HG02588 (cell line): Measurements from ENCODE around the gene ANKRD62.
"Not testable (repeated sequence)": the region's sequence is repeated elsewhere in the genome, so short reads cannot be mapped to it uniquely, and the experiment has no call there.

ENCODE experiments used
- ATAC-seq: cut with Tn5 transposase; IDR thresholded peaks from one replicate; pipeline ENCODE4 v1.9.1; 2021; ENCODE audit warnings: mild to moderate bottlenecking, moderate library complexity; ENCODE audit not compliant: unreplicated experiment

ANKRD62 gene

DNA sequence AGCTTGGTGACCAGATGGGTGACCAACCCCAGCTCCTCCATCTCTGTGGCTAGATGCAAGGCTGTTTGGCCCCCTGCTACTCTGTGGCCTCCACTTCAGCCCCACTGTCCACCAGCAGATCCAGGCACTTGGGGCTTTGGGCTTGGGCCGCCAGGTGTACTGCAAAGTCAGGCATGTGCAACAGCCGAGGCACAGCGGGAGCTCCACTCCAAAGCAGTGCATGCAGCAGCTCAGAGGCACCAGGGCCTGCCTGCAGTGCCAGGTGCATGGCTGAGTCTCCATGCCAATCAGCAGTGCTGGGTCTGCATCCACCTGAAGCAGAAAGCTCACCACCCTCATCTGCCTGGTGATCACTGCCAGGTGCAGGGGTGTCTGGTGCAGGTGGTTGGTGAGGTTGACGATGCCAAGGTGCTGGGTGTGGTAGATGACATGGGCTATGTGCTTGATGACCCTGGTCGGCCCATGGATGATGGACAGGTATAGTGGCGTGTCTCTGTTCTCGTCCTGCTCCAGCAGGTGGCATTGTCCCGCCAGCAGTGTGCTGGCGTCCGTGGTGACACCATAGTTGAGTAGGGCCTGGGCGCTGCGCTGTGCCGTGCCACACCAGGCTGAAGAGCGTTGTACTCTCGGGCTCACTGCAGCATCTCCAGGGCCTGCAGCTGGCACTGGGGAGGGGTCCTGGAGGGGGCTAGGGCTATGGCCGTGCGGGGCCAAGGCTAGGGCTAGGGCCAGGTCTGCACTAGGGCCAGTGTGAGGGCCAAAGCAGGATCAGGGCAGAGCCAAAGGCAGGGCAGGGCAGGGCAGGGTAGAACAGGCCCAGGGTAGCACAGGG, 1.0 kb upstream of the ANKRD62 start:
- no peak for ATAC-seq

DNA sequence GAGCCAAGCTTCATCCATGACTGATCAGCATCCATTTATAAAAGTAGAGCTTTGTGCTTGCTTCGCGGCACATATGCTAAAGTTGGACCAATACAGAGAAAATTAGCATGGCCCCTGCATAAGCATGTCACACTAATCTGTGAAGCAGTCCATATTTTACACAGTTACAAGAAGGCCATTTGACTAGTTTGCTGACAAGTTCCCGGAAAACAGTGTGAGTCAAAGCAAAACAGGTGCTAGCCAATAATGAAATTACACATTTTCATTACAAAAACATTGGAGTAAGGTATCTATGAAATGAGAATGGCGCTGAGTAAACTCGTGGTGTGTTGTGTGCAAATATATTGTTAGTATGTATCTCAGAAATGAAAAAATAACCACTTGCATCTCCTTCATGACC, 4.7 kb downstream of the ANKRD62 start:
- no peak for ATAC-seq

DNA sequence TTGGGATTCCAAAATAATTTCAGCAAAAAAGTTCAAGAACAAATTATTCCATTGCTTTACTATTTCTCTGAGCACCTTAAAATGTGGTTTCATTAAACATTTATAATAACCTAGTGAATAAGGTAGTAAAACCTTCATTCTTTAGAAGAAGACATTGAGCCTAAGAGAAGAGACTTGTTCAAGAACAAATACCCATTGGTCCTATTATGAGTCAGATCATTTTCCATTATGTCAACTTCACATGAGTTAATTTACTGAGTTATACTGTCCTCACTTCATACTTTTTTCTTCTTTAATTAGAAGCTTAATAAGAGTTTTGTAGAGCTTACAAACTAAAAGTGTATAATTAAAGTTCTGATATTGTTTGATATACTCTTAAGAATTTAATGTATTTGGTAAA, 5.5 kb downstream of the ANKRD62 start:
- no peak for ATAC-seq

DNA sequence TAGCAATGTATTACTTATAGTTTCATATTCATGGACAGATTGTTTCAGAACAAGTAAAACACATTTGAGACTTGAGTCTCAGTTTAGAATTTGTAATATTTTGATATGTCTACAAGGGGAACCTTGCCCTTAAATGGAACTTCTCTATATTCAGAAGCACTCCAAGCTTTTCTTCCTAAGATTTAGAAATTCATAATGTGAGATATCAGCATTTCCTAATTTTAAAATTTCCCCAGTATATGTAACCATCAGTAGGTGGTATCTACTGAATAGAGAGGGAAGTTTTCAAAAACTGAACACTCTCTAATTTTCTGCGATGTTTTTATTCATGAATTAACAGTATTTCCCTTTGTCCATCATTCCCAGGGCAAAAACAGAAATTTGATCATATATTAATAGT, 7.6 kb downstream of the ANKRD62 start:
- no peak for ATAC-seq

DNA sequence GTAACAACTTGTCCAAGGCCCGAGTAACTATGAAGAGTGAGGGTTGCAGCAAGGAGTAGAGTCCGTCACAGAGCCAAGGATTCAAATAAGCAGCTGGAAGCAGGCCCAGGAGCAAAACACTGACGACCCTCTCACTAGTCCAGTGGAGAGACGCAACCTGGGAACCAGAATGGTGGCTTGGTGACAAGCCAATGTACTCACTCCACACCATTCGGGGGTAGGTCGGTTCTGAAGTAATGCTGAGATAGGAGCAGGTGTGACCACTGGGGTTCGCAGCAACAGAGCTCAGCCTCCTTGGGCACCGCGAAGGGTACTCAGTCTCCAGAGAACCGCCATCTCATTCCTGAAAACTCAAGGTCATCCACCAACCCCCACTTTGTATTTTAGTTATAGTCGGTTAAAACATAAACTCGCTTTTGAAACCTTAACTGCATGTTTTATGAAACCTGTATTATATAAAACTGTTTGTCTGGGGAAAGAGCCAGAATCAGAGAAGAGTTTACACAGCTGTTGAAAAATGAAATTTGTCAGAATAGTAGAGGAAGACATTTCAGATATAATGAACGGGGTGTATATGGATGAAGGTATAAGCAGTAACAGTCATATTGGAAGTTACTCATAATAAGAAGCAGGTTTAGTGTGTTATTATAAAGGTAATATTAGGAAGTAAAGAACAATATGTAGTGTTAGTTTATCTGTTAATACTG, 8.6 kb downstream of the ANKRD62 start:
- no peak for ATAC-seq

DNA sequence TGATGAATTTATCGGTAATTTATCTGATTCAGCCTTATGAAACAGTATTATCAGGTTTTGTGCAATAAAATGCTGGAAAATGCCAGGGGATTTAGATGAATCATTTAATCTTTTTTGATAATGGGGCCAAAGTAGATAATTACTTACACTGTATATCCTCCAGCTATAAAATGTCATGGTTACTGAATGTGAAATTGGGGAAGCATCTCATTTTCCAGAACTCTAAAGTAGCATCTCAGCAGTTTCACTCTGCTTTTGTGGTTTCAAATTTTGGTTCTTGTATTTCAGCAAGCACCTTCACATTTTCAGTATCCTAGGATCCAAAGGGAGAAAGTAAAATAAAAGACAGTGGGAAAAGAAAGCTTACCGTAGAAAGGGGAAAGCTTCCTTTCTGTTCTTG, 12.8 kb downstream of the ANKRD62 start:
- ATAC-seq = no peak

DNA sequence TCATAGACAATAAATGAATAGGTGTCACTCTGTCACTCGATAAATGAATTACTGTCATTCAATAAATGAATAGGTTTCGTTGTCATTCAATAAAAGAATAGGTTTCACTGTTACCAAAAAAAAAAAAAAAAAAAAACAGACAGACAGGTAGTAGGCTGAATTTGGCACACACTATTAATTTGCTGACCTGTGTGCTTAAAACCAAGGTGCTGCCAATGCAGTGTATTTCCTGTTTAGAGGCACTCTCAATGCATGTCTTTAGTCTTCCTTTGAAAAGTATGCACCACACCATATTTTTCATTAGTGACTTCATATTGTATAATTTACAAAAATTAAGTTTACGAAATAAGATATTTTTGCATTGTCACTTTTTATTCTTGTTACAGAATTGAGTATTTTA, 16.2 kb downstream of the ANKRD62 start:
- no peak for ATAC-seq

DNA sequence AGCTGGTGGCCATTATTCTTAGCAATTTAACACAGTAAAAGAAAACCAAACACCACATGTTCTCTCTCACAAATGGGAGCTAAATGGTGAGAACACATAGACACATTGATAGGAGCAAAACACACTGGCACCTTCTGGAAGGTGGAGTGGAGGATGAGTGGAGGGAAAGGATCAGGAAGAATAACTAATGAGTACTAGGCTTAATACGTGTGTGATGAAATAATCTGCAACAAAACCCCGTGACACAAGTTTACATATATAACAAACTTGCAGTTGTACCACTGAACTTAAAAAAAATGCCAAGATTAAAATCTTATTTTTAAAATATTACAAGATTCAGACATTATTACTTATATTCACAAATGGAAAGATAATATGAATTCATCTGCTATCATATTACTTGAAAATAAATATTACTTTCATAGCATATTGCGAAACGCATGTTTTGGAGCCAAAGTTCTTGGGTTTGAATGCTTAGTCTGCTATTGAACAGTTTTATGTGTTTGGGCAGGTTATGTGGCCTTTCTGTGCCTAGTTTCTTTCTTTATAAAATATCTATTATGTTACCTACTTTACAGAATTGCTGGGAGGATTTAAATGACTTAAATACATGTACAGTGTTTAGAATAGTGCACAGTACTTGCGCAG, 20.5 kb downstream of the ANKRD62 start:
- ATAC-seq = no peak

DNA sequence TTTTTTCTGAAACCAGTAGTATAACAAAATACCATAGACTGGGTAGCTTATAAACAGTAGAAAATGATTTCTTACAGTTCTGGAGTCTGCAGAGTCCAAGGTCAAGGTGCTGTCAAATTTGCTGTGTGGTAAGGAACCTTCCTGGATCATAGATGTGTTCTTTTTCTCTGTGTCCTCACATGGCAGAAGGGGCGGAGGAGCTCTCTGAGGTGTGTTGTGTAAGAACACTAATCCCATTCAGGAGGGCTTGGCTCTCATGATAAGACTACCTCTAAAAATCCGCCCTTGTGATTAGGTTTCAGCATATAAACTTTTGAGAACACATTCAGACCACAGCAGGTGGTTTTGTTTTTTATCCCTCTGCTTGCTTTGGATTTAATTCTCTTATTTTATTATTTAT, 25.7 kb downstream of the ANKRD62 start:
- no peak for ATAC-seq

DNA sequence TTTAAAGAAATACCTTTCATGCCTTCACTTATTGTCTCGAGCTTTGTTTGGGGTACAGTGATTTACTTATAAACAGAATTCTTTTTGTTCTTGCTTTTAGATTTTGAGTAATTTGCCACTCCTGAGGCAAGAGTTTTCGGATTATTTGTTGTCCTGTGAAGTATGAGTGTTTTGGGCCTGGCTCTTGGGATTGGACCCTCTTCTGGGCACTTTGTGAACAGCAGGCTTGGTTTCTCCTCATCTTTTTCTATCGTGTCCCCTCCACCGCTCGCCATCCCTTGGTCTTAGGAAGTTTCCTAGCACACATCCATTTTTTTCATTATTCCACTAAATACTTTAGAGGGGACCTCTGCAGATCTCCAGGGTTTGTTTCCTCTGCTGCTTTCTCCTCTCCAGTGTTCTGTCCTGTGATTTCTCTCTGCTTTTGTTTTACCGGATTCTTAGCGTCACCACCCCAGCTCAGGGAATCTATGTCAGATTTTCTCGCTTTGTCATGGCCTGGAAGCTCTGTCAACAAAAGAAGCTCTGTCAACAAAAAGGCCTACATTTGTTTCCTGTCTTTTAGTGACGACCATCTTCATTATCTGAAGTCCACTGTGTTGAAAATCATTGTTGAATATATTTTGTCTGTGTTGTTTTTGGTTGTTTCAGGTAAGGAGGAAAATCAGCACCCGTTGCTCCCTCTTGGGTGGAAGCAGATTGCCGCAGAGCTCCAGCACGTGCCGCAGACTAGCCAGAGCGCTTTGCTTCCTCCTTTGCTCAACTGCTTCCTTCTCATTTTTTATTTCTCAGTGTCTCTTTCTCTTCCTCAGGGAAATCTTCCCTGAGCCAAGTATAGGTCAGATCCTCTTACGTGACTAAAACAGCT, 27.8 kb downstream of the ANKRD62 start:
- ATAC-seq = no peak

DNA sequence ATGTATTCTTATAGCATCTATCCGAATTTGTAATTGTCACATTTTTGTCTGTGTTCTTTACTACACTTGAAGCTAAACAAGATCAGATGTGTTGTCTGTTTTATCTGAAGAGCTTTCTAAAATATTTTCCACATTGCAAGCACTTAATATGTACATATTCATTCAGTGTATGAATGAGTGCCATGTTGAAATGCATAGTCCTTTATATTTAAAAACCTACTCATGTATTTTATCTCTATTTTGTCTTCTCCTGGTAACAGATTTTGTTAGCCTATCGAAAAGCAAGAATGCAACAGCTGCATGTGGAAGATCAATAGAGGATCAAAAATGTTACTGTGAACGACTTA, 28.4 kb downstream of the ANKRD62 start:
- ATAC-seq = not testable (repeated sequence)

DNA sequence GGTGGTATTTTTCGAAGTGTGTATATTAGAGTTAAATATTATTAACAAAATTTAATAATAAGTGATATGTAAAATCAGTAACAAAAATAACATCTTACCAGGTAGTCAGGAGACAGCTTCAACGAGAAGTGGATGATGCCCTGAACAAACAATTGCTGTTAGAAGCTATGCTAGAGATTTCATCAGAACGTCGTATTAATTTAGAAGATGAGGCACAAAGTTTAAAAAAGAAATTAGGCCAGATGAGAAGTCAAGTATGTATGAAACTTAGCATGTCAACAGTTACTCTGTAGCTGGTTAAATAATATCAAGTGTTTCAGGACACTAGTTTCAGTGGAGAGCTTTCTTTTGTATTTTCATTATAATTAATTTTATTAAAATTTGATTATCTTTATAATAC, 34.0 kb downstream of the ANKRD62 start:
- ATAC-seq = not testable (repeated sequence)

DNA sequence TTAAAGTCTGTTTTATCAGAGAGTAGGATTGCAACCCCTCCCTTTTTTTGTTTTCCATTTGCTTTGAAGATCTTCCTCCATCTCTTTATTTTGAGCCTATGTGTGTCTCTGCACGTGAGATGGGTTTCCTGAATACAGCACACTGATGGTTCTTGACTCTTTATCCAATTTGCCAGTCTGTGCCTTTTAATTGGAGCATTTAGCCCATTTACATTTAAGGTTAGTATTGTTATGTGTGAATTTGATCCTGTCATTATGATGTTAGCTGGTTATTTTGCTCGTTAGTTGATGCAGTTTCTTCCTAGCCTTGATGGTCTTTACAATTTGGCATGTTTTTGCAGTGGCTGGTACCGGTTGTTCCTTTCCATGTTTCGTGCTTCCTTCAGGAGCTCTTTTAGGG, 45.2 kb downstream of the ANKRD62 start:
- not testable (repeated sequence) for ATAC-seq

DNA sequence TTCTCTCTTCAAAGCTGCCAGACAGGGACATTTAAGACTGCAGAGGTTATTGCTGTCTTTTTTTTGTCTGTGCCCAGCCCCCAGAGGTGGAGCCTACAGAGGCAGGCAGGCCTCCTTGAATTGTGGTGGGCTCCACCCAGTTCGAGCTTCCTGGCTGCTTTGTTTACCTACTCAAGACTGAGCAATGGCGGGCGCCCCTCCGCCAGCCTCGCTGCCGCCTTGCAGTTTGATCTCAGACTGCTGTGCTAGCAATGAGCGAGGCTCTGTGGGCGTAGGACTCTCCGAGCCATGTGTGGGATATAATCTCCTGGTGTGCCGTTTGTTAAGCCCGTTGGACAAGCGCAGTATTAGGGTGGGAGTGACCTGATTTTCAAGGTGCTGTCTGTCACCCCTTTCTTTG, 47.2 kb downstream of the ANKRD62 start:
- ATAC-seq = not testable (repeated sequence)

DNA sequence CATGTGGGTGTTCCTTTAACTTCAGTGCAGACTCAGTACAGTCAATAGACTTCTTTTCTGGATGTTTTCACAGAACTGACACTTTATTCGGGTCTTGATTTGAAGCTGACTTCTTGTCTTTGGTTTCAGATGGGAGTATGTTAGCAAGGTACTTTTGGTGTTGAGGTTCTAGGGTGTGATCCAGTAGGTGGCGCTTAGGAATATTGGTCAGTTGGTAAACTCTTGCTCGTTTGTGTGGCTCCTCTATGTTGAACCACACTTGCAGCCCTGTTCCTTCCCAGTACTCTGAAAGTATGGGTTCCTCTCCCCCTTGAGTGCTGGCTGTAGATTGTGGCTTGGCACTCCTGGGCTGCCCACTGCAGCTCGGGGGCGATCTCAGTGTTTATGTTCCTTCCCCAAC, 48.1 kb downstream of the ANKRD62 start:
- not testable (repeated sequence) for ATAC-seq

DNA sequence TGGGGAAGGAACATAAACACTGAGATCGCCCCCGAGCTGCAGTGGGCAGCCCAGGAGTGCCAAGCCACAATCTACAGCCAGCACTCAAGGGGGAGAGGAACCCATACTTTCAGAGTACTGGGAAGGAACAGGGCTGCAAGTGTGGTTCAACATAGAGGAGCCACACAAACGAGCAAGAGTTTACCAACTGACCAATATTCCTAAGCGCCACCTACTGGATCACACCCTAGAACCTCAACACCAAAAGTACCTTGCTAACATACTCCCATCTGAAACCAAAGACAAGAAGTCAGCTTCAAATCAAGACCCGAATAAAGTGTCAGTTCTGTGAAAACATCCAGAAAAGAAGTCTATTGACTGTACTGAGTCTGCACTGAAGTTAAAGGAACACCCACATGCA, 55.8 kb downstream of the ANKRD62 start:
- ATAC-seq = not testable (repeated sequence)

DNA sequence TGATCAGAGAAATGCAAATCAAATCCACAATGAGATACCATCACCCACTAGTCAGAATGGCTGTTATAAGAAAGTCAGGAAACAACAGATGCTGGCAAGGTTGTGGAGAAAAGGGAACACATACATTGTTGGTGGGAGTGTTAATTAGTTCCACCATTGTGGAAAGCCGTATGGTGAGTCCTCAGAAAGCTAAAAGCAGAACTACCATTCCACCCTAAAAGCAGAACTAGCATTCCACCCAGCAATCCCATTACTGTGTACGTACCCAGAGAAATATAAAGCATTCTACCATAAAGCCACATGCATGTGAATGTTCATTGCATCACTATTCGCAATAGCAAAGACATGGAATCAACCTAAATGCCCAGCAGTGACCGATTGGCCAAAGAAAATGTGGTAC, 60.7 kb downstream of the ANKRD62 start:
- no peak for ATAC-seq

DNA sequence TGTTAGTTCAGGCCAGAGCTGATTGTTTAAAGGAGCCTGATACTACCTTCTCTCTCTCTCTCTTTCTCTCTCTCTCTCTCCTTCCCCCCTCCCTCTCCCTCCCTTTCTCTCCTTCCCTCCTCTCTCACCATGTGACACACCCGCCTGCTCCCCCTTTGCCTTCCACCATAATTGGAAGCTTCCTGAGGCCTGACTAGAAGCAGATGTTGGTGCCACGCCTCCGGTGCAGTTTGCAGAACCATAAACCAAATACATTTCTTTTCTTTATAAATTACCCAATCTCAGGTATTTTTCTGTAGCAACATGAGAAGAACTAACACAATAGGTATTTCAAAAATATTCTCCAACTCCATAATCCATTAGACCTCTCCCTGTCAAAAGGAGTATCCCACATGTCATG, 62.4 kb downstream of the ANKRD62 start:
- ATAC-seq = no peak

DNA sequence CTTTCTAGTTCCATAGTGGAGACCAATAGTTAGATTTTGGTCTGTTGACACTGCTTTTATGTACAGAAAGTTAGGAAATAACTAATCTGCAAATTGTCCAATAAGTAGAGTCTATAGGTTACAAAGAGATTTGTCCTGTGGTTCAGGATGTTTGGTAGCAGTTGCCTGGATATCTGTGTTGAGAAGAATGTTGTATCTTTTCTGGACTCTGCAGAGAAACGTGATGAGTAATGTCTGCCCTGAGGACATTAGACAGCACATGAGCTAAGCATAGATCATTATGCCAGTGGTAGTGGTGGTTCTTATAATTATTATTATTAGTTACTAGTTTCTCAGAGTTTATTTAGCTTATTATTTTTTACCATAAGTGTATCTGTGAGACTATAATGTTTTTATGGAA, 65.8 kb downstream of the ANKRD62 start:
- ATAC-seq = no peak

DNA sequence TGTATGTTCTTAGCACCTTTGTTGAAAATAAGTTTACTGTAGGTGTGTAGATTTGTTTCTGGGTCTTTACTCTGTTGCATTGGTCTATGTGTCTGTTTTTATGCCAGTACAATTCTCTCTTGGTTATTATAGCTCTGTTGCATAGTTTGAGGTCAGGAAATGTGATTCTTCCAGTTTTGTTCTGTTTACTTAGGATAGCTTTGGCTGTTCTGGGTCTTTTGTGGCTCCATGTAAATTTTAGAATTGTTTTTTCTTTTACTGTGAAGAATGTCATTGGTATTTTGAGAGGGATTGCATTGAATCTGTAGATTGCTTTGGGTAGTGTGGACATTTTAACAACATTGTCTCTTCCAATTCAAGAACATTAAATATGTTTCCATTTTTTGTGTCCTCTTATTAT, 69.1 kb downstream of the ANKRD62 start:
- ATAC-seq = no peak
